NB4 (cell line): ENCODE results near the gene MAD1L1.

Experiments
- DNase-seq: peaks from one replicate; pipeline ENCODE4 v3.0.0; 2010; ENCODE audit warnings: low read depth
- H3K4me3 ChIP-seq: one replicate; pipeline ENCODE4 v1.5.1; 2011; ENCODE audit warnings: mild to moderate bottlenecking, low read depth, low read length, moderate library complexity
- CTCF ChIP-seq: IDR thresholded peaks from one replicate; pipeline ENCODE4 v1.5.1; 2012; ENCODE audit warnings: low read depth, low read length
- MAX ChIP-seq: IDR thresholded peaks from 2 replicates; pipeline ENCODE4 v1.6.1; 2011; ENCODE audit warnings: low read depth, low read length
- MYC ChIP-seq: IDR thresholded peaks from 2 replicates; pipeline ENCODE4 v1.6.1; 2011; ENCODE audit warnings: low read depth, low read length
- POLR2A ChIP-seq: IDR thresholded peaks from 2 replicates; pipeline ENCODE4 v1.6.1; 2011; ENCODE audit warnings: mild to moderate bottlenecking; ENCODE audit not compliant: insufficient read length; ENCODE audit errors: extremely low read depth

The MAD1L1 gene

GRCh38 chr7:2029936-2030335 is 202.8 kb downstream of the MAD1L1 start:
- no peak for DNase-seq
- no peak for TF ChIP-seq CTCF
- TF ChIP-seq POLR2A = no peak
- TF ChIP-seq MYC = no peak
- no peak for TF ChIP-seq MAX
- H3K4me3 ChIP-seq = no peak overlapping the region

- TF ChIP-seq POLR2A (no peak), CTCF (no peak), MAX (no peak), MYC (no peak)
- no peak overlapping the region for H3K4me3 ChIP-seq
- no peak for DNase-seq
These were observed 203.4 kb downstream of the MAD1L1 start for GRCh38 chr7:2029211-2029905.

GRCh38 chr7:2028733-2029132 is 204.0 kb downstream of the MAD1L1 start:
- no peak for DNase-seq
- no peak for TF ChIP-seq CTCF
- no peak overlapping the region for H3K4me3 ChIP-seq

- no peak for DNase-seq
- no peak overlapping the region for H3K4me3 ChIP-seq
- TF ChIP-seq MYC (no peak), POLR2A (no peak), CTCF (no peak), MAX (no peak)
These were observed 207.6 kb downstream of the MAD1L1 start for GRCh38 chr7:2025188-2025587.

- H3K4me3 ChIP-seq = no peak overlapping the region
- TF ChIP-seq MYC = no peak
- TF ChIP-seq CTCF = no peak
- TF ChIP-seq MAX = no peak
- TF ChIP-seq POLR2A = no peak
- DNase-seq = no peak
These were observed 208.2 kb downstream of the MAD1L1 start for GRCh38 chr7:2024567-2024918.
